Uterus (tissue), 4 donors: ENCODE measurements around the gene ZDHHC9. TPM values are rescaled to one million over a fixed set of nuclear protein-coding genes. Genes with fewer than 3 reads are reported as not detected.

ENCODE experiments used
- DNase-seq, 2 donors: peaks; one replicate each; pipeline ENCODE4 v3.0.0-alpha.2; 2019 to 2020
- H3K27ac ChIP-seq, 2 donors: fragments of 200-600 bp; sonication (generic); 1 replicate in 1 of 2; 2 replicates in 1 of 2; pipeline ENCODE4 v1.5.1; 2016 to 2018
- H3K27me3 ChIP-seq, 2 donors: fragments of 200-600 bp; sonication (generic); one replicate each; pipeline ENCODE4 v1.5.1; 2018 to 2019; ENCODE audit warnings: control low read depth in 1 of 2
- H3K36me3 ChIP-seq, 2 donors: fragments of 200-600 bp; sonication (generic); one replicate each; pipeline ENCODE4 v1.5.1; 2019; ENCODE audit warnings: control low read depth in 1 of 2
- H3K4me1 ChIP-seq, 2 donors: fragments of 200-600 bp; sonication (generic); one replicate each; pipeline ENCODE4 v1.5.1; 2018 to 2019; ENCODE audit warnings: control low read depth in 1 of 2
- H3K4me3 ChIP-seq, 2 donors: fragments of 200-600 bp; sonication (generic); 1 replicate in 1 of 2; 2 replicates in 1 of 2; pipeline ENCODE4 v1.5.1; 2018 to 2019; ENCODE audit warnings: mild to moderate bottlenecking in 1 of 2
- H3K9me3 ChIP-seq, 2 donors: fragments of 200-600 bp; sonication (generic); one replicate each; pipeline ENCODE4 v1.5.1; 2019; ENCODE audit warnings: control low read depth in 1 of 2
- POLR2A ChIP-seq, 2 donors: fragments of 450-650 bp; IDR thresholded peaks; one replicate each; pipeline ENCODE4 v1.6.1; 2016; ENCODE audit warnings: antibody characterized with exemption in 2 of 2, mild to moderate bottlenecking in 1 of 2, moderate library complexity in 1 of 2
- intact Hi-C: fragments of 100-400 bp; cut with DNase I; formaldehyde crosslinking; loops from one replicate; pipeline ENCODE4 v1.15.1; 2023; ENCODE audit warnings: low total_unique reads
- total RNA-seq, 4 donors: library from RNA; depleted of rRNA in 3 of 4; stranded (reverse); fragments of >200 nt in 3 of 4; gene quantifications; one replicate each; pipeline versions ENCODE4 v1.1.0 to v1.2.4, GENCODE V29; 2014 to 2023
- TF ChIP-seq, protein P1 (sequence below), 4 experiments: fragments of 200-600 bp in 2 of 4; fragments of 450-650 bp in 2 of 4; sonication (generic) in 2 of 4; IDR thresholded peaks; one replicate each; pipeline ENCODE4 v1.5.1; 2016 to 2019; ENCODE audit warnings: antibody characterized with exemption in 4 of 4, mild to moderate bottlenecking in 2 of 4, moderate library complexity in 1 of 4
- donor health status: DM: yes; HTN: yes; CAD: no.

ZDHHC9 gene
- total RNA-seq, 4 donors from 2014 or later: 9.1 to 18.1 (median 14.7) TPM

DNA sequence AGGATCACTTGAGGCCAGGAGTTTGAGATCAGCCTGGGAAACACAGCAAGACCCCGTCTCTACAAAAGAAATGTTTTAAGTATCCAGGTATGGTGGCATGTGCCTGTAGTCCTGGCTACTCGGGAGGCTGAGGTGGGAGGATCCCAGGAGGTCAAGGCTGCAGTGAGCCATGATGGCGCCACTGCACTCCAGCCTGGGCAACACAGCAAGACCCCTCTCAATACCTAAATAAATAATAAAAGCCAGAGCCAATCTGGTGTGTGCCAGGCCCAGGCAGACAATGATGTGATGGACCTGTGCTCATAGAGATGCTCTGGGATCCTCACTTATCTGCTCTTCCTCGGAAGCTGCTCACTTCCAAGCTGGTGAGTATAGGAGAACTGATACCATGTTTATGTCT, 82.1 kb downstream of the ZDHHC9 start:
- no peaks in the 10 kb centered on the region for H3K9me3 ChIP-seq
- no peaks in the 10 kb centered on the region for H3K36me3 ChIP-seq
- intact Hi-C loops: no loop called here
- no peak for TF ChIP-seq POLR2A (IDR thresholded peaks at IDR 0.05)
- TF ChIP-seq, protein P1, sequence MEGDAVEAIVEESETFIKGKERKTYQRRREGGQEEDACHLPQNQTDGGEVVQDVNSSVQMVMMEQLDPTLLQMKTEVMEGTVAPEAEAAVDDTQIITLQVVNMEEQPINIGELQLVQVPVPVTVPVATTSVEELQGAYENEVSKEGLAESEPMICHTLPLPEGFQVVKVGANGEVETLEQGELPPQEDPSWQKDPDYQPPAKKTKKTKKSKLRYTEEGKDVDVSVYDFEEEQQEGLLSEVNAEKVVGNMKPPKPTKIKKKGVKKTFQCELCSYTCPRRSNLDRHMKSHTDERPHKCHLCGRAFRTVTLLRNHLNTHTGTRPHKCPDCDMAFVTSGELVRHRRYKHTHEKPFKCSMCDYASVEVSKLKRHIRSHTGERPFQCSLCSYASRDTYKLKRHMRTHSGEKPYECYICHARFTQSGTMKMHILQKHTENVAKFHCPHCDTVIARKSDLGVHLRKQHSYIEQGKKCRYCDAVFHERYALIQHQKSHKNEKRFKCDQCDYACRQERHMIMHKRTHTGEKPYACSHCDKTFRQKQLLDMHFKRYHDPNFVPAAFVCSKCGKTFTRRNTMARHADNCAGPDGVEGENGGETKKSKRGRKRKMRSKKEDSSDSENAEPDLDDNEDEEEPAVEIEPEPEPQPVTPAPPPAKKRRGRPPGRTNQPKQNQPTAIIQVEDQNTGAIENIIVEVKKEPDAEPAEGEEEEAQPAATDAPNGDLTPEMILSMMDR (IDR thresholded peaks at IDR 0.05): no peak
- H3K4me3 ChIP-seq: no peak overlapping the region
- no peaks in the 10 kb centered on the region for H3K27me3 ChIP-seq
- DNase-seq: no peak
- no peak overlapping the region for H3K27ac ChIP-seq
- H3K4me1 ChIP-seq: no peaks in the 10 kb centered on the region

DNA sequence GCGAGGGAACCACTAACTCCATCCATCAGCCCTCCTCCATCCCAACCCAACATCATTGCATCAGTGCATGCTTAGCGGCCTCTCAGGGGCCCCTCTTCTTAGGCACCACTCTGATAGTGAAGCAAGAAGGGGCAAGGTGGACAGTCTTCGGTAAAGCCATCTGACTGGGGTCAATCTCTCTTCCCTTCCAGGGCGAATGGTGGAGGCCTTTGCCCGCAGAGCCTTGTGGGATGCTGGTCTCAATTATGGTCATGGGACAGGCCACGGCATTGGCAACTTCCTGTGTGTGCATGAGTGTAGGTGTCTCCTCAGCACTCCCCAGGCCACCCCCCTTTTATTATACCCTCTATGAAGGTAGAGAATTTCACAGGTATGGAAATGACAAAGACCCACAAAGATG, 82.7 kb downstream of the ZDHHC9 start:
- intact Hi-C loops: no loop called here
- DNase-seq: no peak
- Histone ChIP-seq H3K27ac (no peak overlapping the region), H3K4me1 (no peaks in the 10 kb centered on the region), H3K9me3 (no peaks in the 10 kb centered on the region), H3K36me3 (no peaks in the 10 kb centered on the region), H3K4me3 (no peak overlapping the region), H3K27me3 (no peaks in the 10 kb centered on the region)
- TF ChIP-seq POLR2A (IDR thresholded peaks at IDR 0.05): no peak
- TF ChIP-seq, protein P1 (IDR thresholded peaks at IDR 0.05): no peak

GRCh38 chrX:129760155-129760554, 83.5 kb downstream of the ZDHHC9 start:
- TF ChIP-seq, protein P1 (IDR thresholded peaks at IDR 0.05): no peak
- TF ChIP-seq POLR2A (IDR thresholded peaks at IDR 0.05): no peak
- intact Hi-C loops: no loop called here
- Histone ChIP-seq H3K9me3 (no peaks in the 10 kb centered on the region), H3K36me3 (no peaks in the 10 kb centered on the region), H3K4me3 (no peak overlapping the region), H3K4me1 (no peaks in the 10 kb centered on the region), H3K27ac (no peak overlapping the region), H3K27me3 (no peaks in the 10 kb centered on the region)
- no peak for DNase-seq

DNA sequence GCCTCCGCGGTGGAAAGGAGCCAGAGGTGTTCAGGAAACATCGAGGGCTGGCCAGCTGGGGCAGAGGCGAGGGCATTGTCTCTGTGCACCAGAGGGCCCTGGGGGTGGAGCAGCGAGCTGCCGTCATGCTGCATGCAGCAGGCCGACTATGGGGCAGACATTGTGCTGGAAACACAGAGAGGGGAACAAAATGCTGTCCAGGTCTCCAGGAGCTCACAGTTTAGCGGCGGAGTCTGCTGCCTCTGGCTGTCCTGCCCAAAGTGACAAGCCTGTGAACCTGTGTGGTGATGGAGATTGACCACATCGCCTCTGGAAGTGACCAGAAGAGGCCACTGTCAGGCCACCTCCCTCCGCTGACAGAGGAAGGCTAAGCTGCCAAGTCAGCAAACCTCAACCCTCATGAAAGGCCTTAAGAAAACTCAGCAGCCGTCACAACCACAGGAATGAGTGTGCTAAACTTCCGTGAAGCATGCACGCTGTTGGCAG, 84.1 kb downstream of the ZDHHC9 start:
- no peak for DNase-seq
- intact Hi-C loops: no loop called here
- Histone ChIP-seq H3K27me3 (no peaks in the 10 kb centered on the region), H3K4me3 (no peak overlapping the region), H3K9me3 (no peaks in the 10 kb centered on the region), H3K36me3 (no peaks in the 10 kb centered on the region), H3K4me1 (no peaks in the 10 kb centered on the region), H3K27ac (no peak overlapping the region)
- TF ChIP-seq, protein P1 (IDR thresholded peaks at IDR 0.05): no peak
- no peak for TF ChIP-seq POLR2A (IDR thresholded peaks at IDR 0.05)

- intact Hi-C loops: no loop called here
These were observed 87.7 kb downstream of the ZDHHC9 start for GRCh38 chrX:129755779-129756650.

More at GRCh38 chrX:129755779-129756650, 87.7 kb downstream of the ZDHHC9 start:
- Histone ChIP-seq H3K27me3 (no peaks in the 10 kb centered on the region), H3K9me3 (no peaks in the 10 kb centered on the region), H3K27ac (no peak overlapping the region), H3K36me3 (no peaks in the 10 kb centered on the region), H3K4me3 (no peak overlapping the region), H3K4me1 (no peaks in the 10 kb centered on the region)
- TF ChIP-seq, protein P1 (IDR thresholded peaks at IDR 0.05): no peak
- no peak for TF ChIP-seq POLR2A (IDR thresholded peaks at IDR 0.05)
- DNase-seq: no peak
